Stomach smooth muscle (tissue), 2 donors: ENCODE measurements around the gene CCDC85C.

Source experiments
- H3K27ac ChIP-seq: one replicate; pipeline ENCODE4 v1.7.0; 2013; ENCODE audit warnings: mild to moderate bottlenecking, low read length, inconsistent platforms
- H3K27me3 ChIP-seq, 2 donors: one replicate each; pipeline ENCODE4 v1.7.0; 2013; ENCODE audit warnings: low read length in 2 of 2; ENCODE audit not compliant: insufficient read depth in 2 of 2, control insufficient read depth in 1 of 2
- H3K36me3 ChIP-seq, 2 donors: one replicate each; pipeline ENCODE4 v1.7.0; 2013; ENCODE audit warnings: low read length in 2 of 2; ENCODE audit not compliant: control insufficient read depth in 2 of 2, insufficient read depth in 2 of 2
- H3K4me1 ChIP-seq: one replicate; pipeline ENCODE4 v1.7.0; 2013; ENCODE audit warnings: low read length; ENCODE audit not compliant: control insufficient read depth, insufficient read depth
- H3K4me3 ChIP-seq, 2 donors: one replicate each; pipeline ENCODE4 v1.7.0; 2013; ENCODE audit warnings: low read length in 2 of 2
- H3K9ac ChIP-seq, 2 donors: one replicate each; pipeline ENCODE4 v1.7.0; 2013; ENCODE audit warnings: low read length in 2 of 2, mild to moderate bottlenecking in 1 of 2
- H3K9me3 ChIP-seq, 2 donors: one replicate each; pipeline ENCODE4 v1.7.0; 2013; ENCODE audit warnings: low read length in 2 of 2; ENCODE audit not compliant: control insufficient read depth in 2 of 2
- donor health status: healthy.
- donor health status: Pancreatic carcinoma.

The CCDC85C gene

DNA sequence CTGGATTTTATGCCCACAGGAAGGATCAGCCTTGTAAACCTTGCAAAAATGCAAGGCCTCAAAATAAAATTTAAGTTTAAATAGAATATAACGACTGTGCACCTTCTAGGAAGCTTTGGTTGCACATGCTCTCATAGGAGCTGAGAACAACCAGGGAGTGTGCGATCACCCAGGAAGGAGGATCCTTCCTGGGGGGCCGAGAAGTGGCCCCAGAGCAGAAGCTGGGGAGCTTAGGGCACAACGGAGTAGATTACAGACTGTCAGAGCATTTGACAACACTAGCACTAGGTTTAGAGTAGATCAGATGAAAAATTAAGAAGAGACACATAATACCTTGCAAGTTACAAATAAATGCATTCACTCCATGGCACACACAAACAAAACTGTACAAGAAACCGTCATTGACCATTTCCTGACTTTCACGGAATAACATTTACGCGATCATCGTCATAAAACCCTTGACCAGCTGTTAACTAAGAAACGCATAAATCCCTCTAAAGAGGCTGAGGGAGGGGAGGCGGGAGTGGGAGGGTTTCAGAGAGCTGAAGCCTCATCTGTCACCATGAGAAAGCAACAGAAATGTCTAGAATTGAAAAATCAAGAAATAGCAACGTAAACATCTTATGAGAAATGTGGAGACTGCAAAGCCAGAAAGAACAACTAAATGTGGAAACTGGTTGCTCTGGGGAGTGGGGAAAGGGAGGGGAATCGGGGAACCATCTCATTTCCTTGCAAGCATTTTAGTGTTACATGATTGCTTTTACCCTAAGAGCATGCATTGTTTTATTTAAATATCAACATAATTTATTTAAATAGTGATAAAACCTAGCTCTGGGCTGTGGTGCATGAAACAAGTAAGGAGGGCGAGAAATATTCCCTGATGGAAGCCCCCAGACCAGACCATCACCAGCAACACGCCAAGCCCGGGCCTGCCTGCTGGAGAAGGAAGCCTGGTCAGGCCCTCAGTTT, 13.1 kb upstream of the CCDC85C start:
- Histone ChIP-seq H3K27ac (no peak overlapping the region), H3K4me1 (no peaks in the 10 kb centered on the region), H3K36me3 (no peaks in the 10 kb centered on the region), H3K27me3 (peaks cover under 1 to 3% of the 10 kb centered on the region in 2 donors), H3K9ac (no peak overlapping the region), H3K4me3 (no peak overlapping the region), H3K9me3 (no peaks in the 10 kb centered on the region)

GRCh38 chr14:99615497-99616157, 11.6 kb upstream of the CCDC85C start:
- Histone ChIP-seq H3K4me1 (no peaks in the 10 kb centered on the region), H3K36me3 (no peaks in the 10 kb centered on the region), H3K4me3 (no peak overlapping the region), H3K27ac (no peak overlapping the region), H3K27me3 (peaks cover 0 to 3% of the 10 kb centered on the region in 2 donors), H3K9ac (no peak overlapping the region), H3K9me3 (no peaks in the 10 kb centered on the region)

DNA sequence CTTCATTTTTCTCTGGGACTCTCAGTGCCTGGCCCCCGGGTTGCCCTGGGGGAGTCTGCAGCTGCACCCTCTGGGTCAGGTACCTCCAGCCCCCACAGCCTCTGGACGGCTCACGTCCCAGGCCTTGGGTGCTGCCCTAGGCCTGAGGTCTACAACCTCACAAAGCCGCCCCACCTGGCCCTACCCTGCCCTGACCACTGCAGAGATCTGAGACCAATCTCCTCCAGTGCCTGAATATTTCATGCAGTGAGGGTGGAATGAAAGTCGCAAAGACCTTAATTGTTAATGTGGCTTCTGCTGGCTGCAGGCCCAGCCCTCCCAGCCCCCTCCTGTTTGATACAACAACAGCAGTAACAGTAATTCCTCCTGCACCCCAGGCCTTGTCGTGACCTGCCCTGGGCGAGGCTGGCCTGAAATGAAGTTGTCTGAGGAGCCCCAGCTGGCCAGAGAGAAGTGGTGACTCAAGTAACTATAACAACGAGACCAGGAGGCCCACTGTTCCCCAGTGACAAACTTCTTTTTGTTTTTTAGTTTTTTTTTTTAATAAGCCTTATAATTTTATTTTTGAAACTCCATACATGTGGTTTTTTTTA, 8.8 kb upstream of the CCDC85C start:
- Histone ChIP-seq H3K27me3 (peaks cover 0 to 3% of the 10 kb centered on the region in 2 donors), H3K4me1 (no peaks in the 10 kb centered on the region), H3K27ac (no peak overlapping the region), H3K9me3 (no peaks in the 10 kb centered on the region), H3K36me3 (no peaks in the 10 kb centered on the region), H3K4me3 (no peak overlapping the region), H3K9ac (no peak overlapping the region)

DNA sequence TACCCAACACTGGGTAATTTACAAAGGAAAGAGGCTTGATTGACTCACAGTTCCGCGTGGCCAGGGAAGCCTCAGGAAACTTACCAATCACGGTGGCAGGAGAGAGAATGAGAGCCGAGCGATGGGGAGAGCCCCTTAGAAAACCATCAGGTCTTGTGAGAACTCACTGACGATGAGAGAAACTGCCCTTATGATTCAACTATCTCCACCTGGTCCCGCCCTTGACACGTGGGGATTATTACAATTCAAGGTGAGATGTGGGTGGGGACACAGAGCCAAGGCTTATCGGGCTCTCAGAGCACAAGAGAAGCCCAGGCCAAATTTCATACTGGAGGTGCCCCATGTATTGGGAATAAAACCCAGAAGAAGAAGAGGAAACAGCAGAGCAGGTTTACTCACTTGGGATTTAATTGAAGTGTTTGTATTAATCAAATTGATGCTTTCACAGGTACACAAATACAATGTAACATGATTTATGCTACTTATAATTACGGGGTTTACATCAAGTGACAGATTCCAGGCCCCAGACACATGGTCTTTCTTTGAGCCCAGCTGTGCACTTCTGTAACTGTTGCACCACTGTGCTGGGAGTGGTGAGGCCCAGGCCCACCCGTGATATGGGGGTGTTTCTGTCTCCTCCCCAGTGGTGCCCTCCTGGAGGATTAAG, 8.2 kb upstream of the CCDC85C start:
- Histone ChIP-seq H3K4me3 (no peak overlapping the region), H3K27me3 (peaks cover 0 to 3% of the 10 kb centered on the region in 2 donors), H3K9me3 (no peaks in the 10 kb centered on the region), H3K36me3 (no peaks in the 10 kb centered on the region), H3K27ac (no peak overlapping the region), H3K9ac (no peak overlapping the region), H3K4me1 (no peaks in the 10 kb centered on the region)

GRCh38 chr14:99611646-99612045, 7.6 kb upstream of the CCDC85C start:
- H3K9ac ChIP-seq: no peak overlapping the region
- H3K27me3 ChIP-seq: peaks cover 0 to 3% of the 10 kb centered on the region in 2 donors
- no peak overlapping the region for H3K27ac ChIP-seq
- no peaks in the 10 kb centered on the region for H3K9me3 ChIP-seq
- no peaks in the 10 kb centered on the region for H3K36me3 ChIP-seq
- no peaks in the 10 kb centered on the region for H3K4me1 ChIP-seq
- H3K4me3 ChIP-seq: no peak overlapping the region

GRCh38 chr14:99609245-99610170, 5.5 kb upstream of the CCDC85C start:
- no peaks in the 10 kb centered on the region for H3K27me3 ChIP-seq
- H3K9ac ChIP-seq: no peak overlapping the region
- H3K4me1 ChIP-seq: peaks cover 16% of the 10 kb centered on the region
- no peaks in the 10 kb centered on the region for H3K9me3 ChIP-seq
- no peak overlapping the region for H3K27ac ChIP-seq
- no peak overlapping the region for H3K4me3 ChIP-seq
- H3K36me3 ChIP-seq: no peaks in the 10 kb centered on the region

- no peaks in the 10 kb centered on the region for H3K27me3 ChIP-seq
- H3K4me3 ChIP-seq: no peak overlapping the region
- peaks cover 17% of the 10 kb centered on the region for H3K4me1 ChIP-seq
- no peak overlapping the region for H3K9ac ChIP-seq
- no peak overlapping the region for H3K27ac ChIP-seq
- no peaks in the 10 kb centered on the region for H3K9me3 ChIP-seq
- no peaks in the 10 kb centered on the region for H3K36me3 ChIP-seq
These were observed 4.6 kb upstream of the CCDC85C start for GRCh38 chr14:99608591-99608990.

GRCh38 chr14:99606359-99606758, 2.4 kb upstream of the CCDC85C start:
- peaks cover 38% of the 10 kb centered on the region for H3K4me1 ChIP-seq
- H3K9ac ChIP-seq: no peak overlapping the region
- no peaks in the 10 kb centered on the region for H3K27me3 ChIP-seq
- H3K4me3 ChIP-seq: no peak overlapping the region
- no peaks in the 10 kb centered on the region for H3K9me3 ChIP-seq
- H3K27ac ChIP-seq: no peak overlapping the region
- no peaks in the 10 kb centered on the region for H3K36me3 ChIP-seq

DNA sequence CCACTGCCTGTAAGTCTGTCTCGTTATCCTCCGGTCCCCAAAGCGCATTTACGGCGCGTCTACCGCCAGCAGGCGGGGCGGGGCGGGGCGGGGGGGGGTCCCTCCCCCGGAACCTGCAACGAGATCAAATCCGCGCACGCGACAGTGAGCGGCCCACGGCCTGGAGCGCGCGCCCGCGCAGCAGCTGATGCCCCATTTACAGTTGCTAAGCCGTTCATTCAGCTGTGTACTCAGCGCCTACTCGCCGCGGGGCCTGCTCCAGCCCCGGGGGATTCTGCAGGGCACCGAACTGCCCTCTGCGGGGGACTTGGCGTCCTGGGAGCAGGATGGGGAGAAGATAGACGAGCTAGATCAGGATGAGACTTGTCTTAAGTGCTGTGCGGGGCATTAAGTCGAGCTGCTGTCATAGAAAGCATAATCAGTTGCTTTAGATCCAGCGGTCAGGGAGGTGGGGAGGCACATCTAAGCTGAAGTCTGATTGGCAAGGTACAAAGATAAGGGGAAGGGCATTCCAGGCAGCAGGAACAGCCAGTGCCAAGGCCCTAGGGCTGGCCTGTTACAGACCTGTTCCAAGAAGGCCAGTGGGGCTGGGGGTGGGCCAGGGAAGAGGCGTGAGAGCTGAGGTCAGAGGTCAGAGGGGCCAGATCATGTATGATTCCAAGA, 1.4 kb upstream of the CCDC85C start:
- Histone ChIP-seq H3K27me3 (no peaks in the 10 kb centered on the region), H3K9ac (peak overlapping the region; percentile 61 to 66), H3K4me3 (peak overlapping the region; percentile 79 to 81), H3K36me3 (no peaks in the 10 kb centered on the region), H3K27ac (peak overlapping the region; percentile 69), H3K9me3 (no peaks in the 10 kb centered on the region), H3K4me1 (peaks cover 48% of the 10 kb centered on the region)
